NCI-H2171 (cell line): ENCODE data around the gene ZNF217.
"Not testable (repeated sequence)": the region's sequence is repeated elsewhere in the genome, so short reads cannot be mapped to it uniquely, and the experiment has no call there.

Experiments used
- DNase-seq: peaks from one replicate; lab custom pipeline; 2025; lab: John Stamatoyannopoulos, UW

ZNF217 gene

DNA sequence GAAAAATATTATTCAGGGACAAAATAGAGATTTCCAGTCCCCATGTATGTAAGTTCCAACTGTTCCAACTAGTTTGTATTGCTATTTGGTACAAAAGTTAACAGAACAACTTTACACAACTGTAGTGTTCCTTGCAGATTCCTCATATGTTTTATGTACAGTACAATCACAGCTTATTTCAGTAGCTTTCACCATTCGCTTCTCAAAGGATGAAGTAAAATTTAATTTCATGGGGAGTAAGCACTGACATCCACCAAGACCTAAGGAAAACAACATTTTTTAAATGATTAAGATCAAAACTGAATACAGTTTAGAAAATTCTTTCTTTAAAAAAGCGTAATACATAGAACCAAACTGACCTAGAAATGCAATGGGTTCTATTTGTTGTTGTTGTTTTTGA is 24.6 kb downstream of the ZNF217 start:
- no peak for DNase-seq

DNA sequence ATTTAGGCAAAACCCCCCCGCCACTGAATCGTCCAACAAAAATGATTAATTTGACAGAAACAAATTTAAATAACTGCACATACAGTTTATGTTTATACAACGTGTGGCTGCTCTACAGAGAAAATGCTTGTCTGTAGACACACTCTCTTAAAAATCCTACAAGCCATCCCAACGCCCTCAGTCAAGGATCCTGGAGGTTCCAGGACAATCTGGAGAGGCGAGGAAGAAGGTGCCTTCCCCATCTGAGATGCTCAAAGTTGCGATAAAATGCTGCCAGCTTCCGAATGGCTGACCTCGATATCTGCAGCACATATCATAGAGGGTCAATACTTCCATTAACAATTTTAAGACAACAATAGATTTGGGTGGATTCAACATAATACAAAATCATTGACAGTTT is 25.3 kb downstream of the ZNF217 start:
- DNase-seq = no peak

DNA sequence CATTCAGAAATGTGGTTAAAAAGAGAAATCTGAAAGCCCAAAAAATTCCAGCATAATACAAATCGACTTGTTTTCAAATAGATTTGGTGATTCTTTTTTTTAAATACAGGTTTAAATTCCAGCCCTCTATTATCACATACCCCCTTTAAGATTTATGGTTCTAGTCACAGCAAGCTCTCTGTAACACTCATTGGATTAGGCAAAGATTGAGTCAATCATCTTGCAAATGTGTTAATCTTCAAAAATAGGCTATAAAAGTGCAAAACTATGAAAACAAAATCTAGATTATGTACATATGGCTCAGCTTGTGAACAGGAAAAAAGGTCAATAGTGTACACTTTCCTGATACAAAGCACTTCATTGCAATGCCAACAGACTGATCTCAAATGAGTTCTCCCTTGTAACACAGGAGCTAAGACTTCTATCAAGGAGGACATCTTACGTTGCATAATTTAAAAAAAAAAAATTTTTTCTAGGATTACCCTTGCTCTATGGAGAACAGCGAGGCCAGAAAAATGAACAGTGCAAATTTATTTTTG is 26.2 kb downstream of the ZNF217 start:
- no peak for DNase-seq

DNA sequence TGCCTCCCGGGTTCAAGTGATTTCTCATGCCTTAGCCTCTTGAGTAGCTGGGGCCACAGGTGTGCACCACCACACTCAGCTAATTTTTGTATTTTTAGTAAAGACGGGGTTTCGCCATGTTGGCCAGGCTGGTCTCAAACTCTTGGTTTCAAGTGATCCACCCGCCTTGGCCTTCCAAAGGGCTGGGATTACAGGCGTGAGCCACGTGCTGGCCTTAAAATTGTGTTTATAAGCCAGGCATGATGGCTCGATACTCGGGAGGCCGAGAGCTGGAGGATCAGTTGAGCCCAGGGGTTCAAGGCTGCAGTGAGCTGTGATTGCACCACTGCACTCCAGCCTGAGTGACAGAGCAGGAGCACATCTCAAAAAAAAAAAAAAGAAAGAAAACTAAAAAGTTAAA is 27.0 kb downstream of the ZNF217 start:
- not testable (repeated sequence) for DNase-seq

DNA sequence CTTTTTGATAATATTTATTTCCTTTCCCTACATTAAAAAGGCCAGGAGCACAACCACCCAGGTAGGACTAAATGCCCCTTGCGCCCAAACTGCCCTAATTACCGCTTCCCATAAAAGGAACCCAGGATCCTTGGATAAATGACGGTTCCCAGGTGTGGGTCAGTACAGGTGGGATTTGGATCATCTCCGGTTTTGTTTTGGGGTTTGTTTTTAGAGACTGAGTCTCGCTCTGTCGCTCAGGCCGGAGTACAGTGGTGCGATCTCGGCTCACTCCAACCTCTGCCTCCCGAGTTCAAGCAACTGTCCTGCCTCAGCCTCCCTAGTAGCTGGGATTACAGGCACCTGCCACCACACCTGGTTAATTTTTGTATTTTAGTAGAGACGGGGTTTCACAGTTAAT is 28.4 kb downstream of the ZNF217 start:
- DNase-seq = no peak

DNA sequence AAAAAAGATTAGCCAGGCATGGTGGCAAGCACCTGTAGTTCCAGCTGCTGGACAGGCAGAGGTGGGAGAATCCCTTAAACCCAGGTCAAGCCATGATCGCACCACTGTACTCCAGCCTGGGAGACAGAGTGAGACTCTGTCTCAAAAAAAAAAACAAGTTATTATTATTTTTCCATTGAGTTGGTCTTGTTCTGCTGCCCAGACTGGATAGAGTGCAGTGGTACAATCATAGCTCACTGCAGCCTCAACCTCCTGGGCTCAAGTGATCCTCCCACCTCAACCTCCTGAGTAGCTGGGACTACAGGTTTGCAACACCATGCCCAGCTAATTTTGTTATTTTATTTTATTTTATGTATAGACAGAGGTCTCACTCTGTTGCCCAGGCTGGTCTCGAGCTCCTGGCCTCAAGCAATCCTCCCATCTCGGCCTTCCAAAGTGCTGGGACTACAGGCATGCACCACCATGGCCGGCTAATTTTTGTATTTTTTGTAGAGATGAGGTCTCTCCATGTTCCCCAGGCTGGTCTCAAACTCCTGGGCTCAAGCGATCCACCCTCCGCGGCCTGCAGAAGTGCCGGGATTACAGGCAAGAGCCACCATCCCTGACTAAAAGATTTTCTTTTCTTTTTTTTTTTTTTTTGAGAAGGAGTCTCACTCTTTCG is 31.4 kb downstream of the ZNF217 start:
- not testable (repeated sequence) for DNase-seq

DNA sequence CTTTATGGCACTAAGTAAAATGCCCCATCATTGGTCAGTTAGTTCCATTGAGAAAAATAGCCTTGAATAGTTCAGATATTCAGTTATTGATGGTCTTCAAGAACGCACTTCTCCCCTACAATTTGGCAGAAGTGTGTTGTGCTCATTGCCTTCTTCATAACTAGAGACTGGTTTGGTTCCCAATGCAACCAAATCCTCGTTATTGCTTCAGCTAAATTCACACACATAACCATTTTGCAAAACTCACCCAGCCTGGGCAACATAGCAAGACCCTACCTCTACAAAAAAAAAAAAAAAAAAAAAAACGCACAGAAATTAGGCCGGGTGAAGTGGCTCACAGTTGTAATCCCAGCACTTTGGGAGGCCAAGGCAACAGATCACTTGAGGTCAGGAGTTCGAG is 32.1 kb downstream of the ZNF217 start:
- no peak for DNase-seq

DNA sequence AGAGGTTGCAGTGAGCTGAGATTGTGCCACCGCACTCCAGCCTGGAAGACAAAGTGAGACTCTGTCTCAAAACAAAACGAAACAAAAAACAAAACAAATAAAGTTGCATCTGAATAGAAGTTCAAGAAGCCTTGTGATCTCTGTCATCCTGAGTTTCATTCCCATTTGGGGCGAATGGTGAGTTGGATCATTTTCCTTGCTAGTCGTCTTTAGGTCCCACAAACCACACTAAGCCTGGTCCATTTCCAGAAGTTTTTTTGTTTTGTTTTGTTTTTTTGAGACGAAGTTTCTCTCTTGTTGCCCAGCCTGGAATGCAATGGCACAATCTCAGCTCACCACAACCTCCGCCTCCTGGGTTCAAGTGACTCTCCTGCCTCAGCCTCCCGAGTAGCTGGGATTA is 33.8 kb downstream of the ZNF217 start:
- DNase-seq = no peak

DNA sequence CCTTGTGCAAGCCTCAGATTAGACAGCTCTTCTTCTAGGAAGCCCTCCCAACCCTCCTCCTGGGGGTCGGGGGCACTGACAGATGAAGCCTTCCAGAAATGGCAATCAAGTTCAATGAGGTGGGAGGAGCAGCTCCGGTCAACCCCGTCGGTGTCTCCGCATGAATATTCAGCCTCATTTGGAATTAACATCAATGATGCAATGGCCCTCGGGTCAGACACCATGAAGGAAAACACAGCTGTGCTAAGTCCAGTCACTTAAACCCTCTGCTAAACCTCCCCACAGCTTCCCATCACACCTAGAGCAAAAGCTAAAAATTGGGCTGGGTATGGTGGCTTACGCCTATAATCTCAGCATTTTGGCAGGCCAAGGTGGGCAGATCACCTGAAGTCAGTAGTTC is 36.5 kb downstream of the ZNF217 start:
- DNase-seq = no peak

DNA sequence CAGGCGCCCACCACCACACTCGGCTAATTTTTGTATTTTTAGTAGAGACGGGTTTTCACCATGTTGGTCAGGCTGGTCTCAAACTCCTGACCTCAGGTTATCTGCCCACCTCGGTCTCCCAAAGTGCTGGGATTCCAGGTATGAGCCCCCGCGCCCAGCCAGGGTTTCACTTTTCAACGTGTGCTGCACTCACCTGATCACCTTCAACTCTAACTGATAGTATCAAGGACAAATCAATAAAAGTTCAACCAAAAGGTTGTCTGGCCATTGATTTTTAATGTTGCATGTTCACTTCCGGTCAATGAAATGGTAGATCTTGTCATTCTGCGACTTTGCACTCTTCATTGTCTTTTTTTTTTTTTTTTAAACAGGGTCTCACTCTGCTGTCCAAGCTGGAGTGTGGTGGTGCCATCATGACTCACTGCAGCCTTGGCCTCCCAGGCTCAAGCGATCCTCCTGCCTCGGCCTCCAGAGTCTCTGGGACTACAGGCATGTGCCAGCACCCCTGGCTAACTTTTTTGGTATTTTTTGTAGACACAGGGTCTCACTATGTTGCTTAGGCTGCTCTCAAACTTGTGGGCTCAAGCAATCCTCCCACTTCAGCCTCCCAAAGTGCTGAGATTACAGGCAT is 37.3 kb downstream of the ZNF217 start:
- no peak for DNase-seq

DNA sequence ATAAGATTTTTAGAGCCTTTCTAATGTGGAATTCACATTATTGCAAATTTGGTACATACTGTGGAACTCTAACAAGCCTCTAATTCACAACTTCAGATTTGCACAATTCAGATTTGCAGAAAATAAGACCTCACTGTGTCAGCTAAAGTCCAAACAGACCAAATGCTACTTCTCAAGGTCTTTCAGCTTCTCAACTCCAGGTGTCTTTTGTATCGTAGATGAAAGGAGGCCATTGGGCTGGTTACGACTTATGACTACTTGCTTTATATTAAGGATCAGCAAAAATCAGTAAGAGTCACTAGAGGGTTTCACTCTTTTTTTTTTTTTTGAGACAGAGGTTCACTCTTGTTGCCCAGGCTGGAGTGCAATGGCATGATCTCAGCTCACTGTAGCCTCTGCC is 37.8 kb downstream of the ZNF217 start:
- no peak for DNase-seq

DNA sequence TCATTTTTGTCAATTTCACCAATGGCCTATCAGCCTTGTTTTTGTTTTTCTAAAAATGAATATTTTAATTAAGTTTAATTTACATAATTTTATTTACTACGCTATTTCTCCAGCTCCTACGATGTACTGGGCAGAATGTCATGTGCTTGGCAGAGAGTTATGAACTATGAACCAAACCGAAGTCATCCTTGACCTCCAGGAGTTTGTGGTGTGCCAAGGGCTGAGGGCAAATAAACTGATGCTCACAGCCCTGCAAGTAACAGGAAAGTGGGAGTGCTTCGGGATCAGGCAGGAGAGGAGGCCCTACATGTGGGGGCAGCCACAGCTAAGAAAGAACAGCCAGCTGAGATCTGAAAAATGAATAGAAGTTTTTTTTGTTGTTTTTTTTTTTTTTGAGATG is 38.6 kb downstream of the ZNF217 start:
- DNase-seq = no peak

DNA sequence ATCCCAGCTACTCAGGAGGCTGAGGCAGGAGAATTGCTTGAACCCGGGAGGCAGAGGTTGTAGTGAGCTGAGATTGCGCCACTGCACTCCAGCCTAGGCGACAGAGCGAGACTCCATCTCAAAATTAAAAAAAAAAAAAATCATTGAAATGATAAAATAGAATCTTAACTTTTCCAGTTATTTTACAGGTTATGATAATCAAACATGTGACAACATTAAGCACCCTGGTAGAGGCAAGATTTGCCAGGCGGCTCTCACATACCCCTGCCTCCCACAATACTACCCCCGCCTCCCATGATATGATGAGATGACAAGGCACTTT is 41.1 kb downstream of the ZNF217 start:
- DNase-seq = not testable (repeated sequence)

DNA sequence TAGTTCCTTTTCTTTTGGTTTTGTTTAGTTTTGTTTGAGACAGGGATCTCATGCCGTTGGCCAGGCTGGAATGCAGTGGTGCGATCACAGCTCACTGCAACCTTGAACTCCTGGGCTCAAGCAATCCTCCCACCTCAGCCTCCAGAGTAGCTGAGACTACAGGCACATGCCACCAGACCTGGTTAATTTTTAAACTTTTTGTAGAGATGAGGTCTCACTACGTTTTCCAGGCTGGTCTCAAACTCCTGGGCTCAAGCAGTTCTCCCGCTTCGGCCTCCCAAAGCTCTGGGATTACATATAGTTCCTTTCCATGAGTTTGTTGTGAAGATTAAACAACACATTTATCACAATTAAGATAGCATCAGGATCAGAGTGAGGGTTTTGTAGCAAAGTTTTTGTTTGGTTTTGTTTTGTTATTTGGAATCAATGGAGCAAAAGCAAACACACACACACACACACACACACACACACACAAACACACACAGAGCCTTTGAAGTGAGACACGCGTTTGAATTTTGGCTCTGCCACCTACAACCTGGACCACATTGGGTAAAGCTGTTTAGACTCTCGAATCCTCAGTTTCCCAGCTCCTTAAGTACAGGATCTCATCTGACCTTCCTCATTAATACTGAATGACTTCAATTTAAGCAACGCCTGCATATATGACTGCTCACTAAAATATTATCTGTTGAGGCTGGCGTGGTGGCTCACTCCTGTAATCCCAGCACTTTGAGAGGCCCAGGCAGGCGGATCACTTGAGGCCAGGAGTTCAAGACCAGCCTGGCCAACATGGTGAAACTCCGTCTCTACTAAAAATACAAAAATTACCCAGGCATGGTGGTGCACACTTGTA is 41.7 kb downstream of the ZNF217 start:
- DNase-seq = not testable (repeated sequence)

DNA sequence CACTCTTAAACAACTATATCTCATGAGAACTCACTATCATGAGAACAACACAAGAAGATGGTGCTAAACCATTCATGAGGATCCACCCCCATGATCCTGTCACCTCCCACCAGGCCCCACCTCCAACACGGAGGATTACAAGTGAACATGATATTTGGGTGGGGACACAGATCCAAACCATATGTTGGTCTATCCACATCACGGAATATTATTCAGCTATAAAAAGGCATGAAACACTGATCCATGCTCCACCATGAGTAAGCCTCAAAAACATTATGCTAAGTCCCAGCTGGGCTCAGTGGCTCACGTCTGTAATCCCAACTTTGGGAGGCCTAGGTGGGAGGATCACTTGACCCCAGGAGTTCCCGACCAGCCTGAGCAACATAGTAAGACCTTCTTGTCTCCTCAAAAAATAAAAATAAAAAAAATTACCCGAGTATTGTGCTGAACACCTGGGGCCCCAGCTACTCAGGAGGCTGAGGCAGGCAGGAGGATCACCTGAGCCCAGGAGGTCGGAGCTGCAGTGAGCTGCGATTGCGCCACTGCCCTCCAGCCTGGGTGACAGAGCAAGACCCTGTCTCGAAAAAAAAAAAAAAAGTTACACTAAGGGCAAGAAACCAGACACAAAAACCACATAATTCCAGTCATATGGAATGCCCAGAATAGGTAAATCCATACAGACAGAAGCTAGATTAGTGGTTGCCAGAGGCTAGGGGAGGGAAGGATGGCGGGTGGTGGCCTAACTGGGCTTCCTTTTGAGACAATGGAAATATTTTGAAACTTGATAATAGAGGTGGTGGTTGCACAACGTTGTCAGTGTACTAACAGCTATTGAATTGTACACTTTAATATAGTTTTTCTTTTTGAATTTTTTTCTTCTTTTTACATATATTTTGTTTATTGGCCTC is 43.1 kb downstream of the ZNF217 start:
- no peak for DNase-seq

DNA sequence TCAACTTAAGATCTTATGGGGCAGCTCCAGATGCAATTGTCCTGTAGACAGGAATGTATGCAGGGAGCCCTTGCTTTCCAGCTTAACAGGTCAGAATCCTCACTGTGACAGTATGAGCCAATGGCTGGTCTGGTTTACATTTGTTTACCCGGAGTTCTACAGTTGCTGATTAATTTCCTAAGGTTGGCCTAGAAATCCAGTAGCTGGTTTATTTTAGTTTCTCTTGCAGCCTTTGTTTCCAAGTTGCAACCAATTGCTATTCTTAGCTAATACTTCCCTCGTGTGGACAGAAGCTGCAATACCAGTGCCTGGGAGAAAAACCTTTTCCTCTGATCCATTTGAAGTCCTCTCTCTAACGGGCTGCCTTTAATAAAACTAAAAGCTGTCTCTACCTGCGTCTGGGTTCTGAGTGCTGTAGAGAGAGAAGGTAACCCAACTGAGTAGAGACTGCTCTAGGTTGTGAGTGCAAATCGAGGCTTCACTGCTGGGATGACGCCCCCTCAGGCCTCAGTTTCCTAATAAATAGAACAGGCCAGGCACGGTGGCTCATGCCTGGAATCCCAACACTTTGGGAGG is 45.9 kb downstream of the ZNF217 start:
- DNase-seq = peak; percentile 37

DNA sequence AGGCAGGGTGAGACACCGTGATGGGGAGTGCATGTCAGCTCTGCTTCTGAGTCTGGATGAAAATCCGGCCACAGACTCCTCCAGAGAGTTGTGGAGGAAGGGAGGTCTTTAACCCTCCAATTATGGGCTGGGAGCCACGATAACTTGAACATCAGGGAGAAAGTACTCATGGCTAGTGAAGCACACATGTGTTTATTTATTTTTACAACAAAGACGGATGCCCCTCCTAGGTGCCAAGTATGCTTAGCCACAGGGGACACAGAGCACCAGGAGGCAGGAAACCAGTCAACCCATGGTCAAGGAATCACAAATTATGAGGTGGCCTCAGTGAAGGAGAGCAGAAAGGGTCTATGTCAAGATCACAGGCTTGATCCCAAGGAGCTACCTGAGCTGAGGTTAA is 54.1 kb downstream of the ZNF217 start:
- no peak for DNase-seq

DNA sequence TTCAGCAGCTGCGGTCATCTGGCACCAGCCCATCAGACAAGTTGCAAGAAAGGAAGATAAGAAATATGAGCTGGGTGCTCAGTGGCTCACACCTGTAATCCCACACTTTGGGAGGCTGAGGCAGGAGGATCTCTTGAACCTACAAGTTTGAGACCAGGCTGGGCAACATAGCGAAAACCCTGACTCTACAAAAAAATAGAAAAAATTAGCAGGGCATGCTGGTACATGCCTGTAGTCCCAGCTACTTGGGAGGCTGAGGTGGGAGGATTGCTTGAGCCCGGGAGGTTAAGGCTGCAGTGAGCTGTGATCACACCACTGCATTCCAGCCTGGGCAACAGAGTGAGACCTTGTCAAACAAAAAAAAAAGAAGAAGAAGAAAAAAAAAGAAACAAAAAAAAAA is 57.3 kb downstream of the ZNF217 start:
- not testable (repeated sequence) for DNase-seq

DNA sequence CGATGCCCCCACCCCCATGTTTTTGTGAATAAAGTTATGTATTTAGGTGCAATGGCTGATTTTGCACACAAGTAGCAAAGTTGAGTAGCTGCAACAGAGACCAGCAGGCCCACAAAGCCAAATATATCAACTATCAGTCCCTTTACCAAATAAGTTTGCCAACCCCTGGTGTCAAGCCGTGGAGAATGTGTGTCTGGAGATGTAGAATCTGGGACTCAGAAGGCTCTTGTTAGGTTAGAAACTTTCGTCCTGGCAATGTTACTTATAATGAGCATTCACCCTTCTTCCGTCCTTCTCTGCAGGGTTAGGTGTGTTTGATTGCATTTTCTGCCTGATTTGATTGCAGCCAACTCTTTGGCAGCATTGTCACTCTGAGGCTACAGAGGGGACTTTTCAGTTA is 57.8 kb downstream of the ZNF217 start:
- DNase-seq = no peak

DNA sequence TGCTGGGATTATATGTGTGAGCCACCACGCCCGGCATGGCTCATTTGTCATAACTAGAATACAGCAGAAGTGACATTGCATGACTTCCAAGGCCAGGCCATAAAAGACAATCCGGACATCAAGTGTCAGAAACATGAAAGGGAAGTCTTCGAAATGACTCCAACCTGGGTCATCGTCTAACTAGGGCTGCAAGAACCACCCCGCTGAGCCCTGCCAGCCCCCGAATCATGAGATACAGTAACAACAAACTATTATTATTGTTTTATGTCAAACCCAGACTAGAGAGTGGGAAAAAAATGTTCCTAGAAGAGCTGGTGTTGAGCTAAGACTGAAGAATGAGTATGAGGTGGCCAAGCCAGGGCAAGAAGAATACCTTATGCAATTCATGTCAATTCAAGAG is 59.6 kb downstream of the ZNF217 start:
- DNase-seq = no peak

DNA sequence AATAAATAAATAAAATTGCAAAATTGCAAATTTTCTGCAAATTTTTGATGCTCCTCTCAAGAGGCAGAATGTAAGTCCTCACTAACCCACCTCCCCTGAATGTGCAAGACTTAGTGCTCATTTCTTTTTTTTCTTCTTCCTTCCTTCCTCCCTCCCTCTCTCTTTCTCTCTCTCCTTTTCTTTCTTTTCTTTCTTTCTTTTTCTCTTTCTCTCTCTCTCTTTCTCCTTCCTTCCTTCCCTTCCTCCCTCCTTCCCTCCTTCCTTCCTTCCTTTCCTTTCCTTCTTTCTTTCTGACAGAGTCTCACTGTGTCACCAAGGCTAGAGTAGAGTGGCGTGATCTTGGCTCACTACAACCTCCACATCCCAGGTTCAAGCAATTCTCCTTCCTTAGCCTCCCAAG is 60.1 kb downstream of the ZNF217 start:
- no peak for DNase-seq
